Right renal cortex interstitium (tissue), 3 donors: Measurements from ENCODE around the gene PCDH1. TPM values are rescaled to one million over a fixed set of nuclear protein-coding genes. Genes with fewer than 3 reads are reported as not detected.
A peak's percentile ranks its signal among the peaks of the same experiment; 100 is the strongest.
"Not testable (repeated sequence)": the region's sequence is repeated elsewhere in the genome, so short reads cannot be mapped to it uniquely, and the experiment has no call there.

ENCODE experiments used
- DNase-seq, 3 donors: peaks; one replicate each; pipeline ENCODE4 v3.0.0-alpha.2; 2013; ENCODE audit warnings: low read depth in 3 of 3, low spot score in 2 of 3
- polyA plus RNA-seq, 3 donors: library from polyadenylated mRNA; unstranded; fragments of 120-200 nt; gene quantifications; one replicate each; pipeline ENCODE4 v1.2.1, GENCODE V29; 2013; ENCODE audit not compliant: insufficient read length in 3 of 3

The PCDH1 gene
- 10 to 100 TPM; 26.6 to 27.6 (median 26.6) TPM for polyA plus RNA-seq

DNA sequence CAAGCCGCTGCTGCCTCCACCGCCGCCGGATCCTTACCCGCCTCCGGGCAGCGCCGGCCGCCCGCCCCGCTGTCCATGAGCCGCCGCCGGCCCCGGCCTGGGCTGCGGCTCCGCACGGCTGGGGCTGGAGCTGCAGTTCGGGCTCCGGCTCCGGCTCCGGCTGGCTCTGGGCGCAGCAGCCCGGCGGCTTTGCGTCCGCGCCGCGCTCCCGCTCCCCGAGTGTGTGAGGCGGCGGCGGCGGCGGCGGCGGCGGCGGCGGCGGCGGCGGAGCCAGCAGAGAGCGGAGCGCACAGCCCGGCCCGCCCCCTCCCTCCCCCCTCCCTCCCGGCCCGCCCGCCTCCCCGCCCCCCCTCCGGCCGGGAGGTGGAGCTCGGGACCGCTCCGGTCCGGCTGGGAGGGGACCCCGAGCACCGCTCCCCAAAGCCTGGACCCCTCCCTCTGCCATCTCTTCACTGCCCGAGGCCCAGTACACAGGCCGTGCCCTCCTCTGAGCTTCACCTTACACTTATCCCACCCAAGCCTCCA is at the start of gene PCDH1:
PCDH1 (minus strand) TSS at position 225 of the 525 bp plus-strand sequence; CDS start at position 77, 148 bp downstream.
- no peak for DNase-seq

DNA sequence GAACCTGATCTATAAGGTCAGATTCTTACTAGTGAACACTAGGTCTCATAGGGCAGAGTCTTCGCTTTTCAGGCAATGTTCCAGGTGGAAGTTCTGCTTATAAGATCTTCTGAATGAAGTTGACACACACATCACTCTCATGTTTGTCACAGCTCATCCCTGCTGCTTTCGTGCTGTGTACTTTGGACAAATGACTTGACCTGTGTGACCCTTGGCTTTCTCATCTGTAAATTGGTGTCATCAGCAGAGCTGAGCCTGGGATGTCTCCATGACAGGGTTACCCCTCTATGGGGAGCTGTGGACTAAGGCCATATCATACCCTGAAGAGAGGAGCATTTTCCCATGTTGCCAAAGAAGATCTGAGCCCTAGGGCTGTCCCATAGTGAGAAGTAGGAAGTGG is 48.2 kb upstream of the PCDH1 start:
- DNase-seq = no peak

DNA sequence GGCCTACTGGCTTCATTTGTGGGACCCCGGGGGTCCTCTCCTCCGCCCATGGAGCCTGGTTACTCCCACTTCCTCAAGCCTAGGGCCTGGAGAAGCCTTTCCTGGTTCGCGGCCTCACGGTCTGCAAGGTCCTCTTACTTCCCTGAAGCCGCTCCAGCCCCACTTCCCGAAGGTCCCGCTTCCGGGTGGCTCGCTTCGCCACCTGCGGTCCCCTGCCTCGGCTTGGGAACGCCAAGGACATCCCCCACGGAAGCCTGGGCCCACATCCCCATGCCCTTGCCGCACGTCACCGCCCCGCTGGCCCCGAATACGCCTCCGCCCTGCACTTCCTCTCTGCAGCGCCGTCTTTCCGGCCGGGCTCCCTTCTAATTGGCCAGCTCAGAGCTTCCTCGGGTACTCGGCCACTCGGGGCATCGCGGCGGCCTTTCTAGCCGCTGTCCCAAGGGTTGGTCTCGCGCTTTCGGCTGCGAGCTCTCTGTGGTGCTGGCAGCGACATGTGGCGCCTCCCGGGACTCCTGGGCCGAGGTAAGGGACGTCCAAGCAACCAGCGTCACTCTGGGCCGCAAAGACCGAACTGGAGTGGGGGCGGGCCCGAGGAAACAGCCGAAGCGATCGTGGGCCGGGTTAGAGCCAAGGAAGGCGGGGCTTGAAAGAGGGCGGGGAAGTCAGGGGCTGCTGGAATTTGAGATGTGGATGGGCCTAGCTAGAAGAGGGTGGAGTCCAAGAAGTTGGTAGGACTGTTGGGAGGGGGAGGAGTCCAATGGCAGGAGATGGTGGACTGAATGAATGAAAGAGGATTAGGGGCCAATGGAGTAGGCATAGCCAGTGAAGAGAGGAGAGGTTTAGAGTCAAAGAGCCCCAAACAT is 45.5 kb upstream of the PCDH1 start, which contains the start of gene DELE1:
DELE1 (plus strand) TSS at position 424 of the 866 bp plus-strand sequence; CDS start at position 495, 71 bp downstream.
- peak; percentile 80 to 90 (median 89) for DNase-seq

- not testable (repeated sequence) for DNase-seq
These were observed 44.7 kb upstream of the PCDH1 start for GRCh38 chr5:141922827-141923447.

DNA sequence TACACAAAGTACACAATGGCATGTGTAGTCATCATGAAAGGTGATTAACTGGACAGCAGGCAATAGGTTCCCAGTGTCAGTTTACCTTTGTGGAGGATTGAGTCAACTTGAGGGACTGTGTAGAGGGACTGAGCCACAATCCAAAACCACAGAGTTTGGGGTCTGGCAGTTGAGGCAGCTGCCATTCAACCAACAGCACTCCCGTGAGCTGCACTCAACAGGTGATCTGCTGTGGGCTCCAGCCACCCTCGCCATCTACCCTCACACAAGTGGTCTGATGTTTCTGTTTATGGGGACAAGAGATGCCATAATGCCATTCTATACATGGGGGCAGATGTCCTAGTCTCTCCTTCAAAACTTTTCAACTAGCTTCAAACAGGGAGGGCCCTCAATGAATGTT is 42.6 kb upstream of the PCDH1 start:
- no peak for DNase-seq

GRCh38 chr5:141919218-141920119 is 41.3 kb upstream of the PCDH1 start:
- DNase-seq = no peak

DNA sequence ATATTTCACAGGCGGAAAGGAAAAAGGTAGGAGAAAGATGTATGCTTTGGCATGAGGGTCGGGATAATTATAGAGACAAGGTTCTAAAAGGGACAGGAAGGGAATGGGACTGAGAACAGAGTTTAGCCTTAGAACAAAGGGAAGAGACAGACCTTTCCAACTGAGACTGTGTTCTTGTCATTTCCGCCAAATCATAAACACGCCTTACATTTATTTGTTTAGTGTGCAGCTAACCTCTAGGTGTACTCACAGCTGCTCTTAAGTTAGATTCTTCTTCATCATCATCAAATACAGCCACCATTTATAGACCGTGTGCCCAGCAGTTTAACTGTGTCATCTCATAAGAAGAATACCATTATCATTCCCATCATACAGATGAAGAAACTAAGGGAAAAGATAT is 39.5 kb upstream of the PCDH1 start:
- DNase-seq = no peak

GRCh38 chr5:141916522-141916921 is 38.3 kb upstream of the PCDH1 start:
- DNase-seq = no peak

DNA sequence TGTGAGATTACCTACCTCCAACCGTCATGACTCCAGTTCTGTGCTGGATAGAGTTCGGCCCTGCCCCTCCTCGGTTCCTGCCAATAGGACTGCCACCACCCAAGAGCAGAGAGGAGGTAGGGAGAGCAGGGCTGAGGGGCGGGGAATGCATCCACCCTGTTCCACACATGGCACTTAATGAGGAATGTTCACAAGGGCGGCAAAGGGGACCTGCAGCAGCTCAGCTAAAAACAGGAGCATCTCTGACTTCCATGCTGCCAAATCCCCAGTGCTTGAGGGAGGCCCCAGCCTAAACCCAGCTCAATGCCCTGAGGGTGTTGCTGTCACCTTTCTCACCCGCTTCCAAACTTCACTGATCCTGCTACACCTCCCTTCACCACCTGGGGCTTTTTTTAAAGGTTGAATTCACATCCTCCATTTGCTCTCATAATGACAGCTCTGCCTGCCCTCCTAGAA is 37.7 kb upstream of the PCDH1 start:
- no peak for DNase-seq

DNA sequence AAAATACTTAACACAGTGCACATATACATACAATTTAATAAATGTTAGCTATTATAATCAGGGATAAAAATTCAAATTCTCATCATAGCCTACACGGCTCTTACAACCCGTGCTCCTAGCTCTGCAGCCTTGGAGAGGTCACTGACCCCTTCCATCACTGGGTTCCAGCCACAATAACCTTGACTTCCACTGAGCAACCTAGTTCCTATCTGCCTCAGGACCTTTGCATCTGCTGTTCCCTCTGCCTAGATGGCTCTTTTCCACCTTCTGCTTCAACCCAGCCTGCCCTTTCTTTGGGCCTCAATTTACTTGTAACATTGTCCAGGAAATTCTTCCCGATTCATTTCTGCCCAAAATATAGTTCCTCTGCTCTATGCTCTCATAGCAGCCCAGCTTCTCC is 36.6 kb upstream of the PCDH1 start:
- no peak for DNase-seq

DNA sequence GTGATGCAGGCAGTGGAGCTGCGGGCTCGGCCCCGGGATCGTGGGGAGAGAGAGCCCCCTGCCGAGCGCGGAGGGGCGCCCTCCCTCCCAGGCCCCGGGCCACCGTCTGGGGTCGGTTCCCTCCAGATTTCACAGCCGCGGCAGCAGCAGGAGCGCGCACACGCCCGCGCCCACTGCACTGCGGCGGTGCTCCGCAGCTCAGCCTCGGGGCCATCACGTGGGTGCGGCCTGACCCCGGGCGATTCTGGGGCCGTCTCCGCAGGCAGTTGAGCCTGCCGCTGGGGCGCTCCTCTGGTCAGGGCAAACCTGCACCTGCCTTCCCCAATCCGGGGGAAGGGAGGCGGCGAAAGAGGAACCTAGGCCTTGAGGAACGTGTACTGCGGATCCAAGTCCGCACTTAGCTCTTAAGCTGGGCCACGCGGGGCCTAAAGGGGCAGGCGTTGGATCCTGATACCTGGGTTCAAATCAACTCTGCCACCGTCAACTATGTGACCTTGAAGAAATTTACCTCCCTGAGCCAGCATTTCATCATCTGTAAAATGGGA is 36.1 kb upstream of the PCDH1 start:
- peak in 1 of 3 donors; percentile 36 for DNase-seq

DNA sequence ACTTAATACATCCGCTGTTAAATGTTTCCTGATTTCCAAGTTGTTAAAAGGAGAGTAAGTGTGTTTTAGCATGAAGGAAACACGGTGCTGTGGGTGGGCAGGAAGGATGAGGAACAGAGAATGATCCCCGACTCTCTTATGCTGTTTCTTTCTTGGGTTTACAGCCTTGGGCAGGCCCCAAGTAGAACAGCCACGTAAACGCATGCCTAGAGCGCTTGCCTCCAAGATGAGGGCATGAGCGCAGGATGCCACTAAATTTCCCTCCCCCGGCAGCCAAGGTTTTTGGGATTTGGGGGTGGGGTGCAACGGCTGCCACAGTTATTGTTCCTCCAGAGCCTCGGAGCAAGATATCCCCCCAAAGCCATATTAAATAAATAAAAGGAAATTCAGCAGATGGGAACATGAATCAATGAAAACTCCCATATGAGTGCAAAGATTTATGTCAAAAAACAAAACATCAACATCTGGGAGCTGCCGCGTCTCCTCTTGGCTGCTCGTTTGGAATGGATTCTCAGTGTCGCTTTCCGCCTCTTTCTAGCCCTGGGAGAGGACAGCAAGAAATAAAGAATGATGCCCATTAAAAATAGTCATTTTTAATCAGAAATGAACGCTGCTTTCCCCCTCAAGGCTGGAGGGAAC is 35.5 kb upstream of the PCDH1 start:
- peak in 1 of 3 donors; percentile 27 for DNase-seq

GRCh38 chr5:141910271-141910673 is 32.1 kb upstream of the PCDH1 start:
- no peak for DNase-seq

DNA sequence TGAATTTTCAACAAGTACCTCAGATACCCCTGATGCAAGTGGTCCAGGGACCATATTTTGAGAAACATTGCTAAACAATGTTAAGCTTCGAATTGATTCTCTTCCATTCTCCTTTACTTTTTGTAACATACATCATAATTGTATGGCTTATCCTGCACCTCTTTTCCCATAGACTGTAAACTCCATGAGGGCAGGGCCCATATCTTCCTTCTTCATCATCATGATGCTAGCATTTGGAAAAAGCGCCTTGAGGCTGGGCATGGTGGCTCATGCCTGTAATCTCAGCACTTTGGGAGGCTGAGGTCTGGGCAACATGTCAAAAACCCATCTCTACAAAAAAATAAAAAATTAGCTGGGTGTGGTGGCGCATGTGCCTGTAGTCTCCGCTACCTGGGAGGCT is 31.0 kb upstream of the PCDH1 start:
- no peak for DNase-seq

GRCh38 chr5:141908796-141909195 is 30.6 kb upstream of the PCDH1 start:
- no peak for DNase-seq

DNA sequence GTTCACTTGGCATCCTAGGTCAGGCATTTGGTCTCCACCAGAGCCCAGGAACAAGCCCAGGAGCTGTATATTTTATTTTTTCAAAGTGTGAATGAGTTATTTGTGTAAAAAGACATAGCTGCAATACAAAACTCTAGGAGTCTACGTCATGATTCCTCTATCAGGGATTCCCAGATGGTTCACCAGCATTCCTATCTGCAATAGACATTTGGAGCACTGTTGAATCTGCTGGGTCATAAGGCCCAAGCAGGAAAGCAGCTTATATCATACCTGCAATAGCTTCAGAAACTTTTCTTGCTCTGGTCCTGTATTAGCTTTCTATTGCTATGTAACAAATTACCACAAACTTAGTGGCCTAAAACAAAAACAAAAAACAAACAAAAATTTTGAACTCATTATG is 28.8 kb upstream of the PCDH1 start:
- DNase-seq = no peak

DNA sequence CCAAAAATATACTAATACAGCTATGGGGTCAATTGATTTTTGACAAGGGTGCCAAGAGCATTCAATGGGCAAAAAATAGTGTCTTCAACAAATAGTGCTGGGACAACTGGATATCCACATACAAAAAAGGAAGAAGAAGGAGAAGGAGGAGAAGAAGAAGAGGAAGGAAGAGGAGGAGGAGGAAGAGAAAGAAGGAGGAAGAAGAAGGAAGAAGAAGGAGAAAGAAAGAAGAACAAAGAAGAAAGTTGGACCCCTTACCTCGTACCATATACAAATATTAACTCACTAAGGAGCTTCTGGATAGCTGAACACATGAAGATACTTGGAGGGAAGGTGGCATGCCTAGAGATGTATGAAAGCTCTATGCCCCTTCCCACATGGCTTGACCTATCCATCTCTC is 28.3 kb upstream of the PCDH1 start:
- DNase-seq = no peak

- no peak for DNase-seq
These were observed 26.3 kb upstream of the PCDH1 start for GRCh38 chr5:141904551-141904950.

DNA sequence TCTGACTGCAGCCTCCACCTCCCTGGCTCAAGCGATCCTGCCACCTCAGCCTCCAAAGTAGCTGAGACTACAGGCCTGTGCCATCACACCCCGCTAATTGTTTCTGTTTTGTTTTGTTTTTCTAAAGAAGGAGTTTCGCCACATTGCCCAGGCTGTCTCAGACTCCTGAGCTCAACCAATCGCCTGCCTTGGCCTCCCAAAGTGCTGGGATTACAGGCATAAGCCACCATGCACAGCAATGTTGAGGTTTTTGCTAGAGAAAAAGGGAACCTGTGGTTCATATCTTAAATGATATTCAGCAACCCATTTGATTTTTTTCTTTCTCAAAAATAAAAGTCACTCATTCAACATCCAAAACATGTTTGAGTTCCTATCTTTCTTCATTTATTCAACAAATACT is 25.1 kb upstream of the PCDH1 start:
- no peak for DNase-seq
